OCI-LY1 (cell line): ENCODE results near the gene SYT14.

Experiments used
- CTCF ChIP-seq: fragments of 200-600 bp; sonication (generic), shearing (Covaris generic); IDR thresholded peaks from 2 replicates; pipeline ENCODE4 v1.5.1; 2017; ENCODE audit warnings: mild to moderate bottlenecking, antibody characterized with exemption, low read length, moderate library complexity, mixed read lengths
- EZH2 ChIP-seq: fragments of 200-600 bp; sonication (generic), shearing (Covaris generic); IDR thresholded peaks from 2 replicates; pipeline ENCODE4 v1.8.0; 2017; ENCODE audit warnings: borderline replicate concordance, mixed run types, mild to moderate bottlenecking, antibody characterized with exemption, low read length, moderate library complexity, mixed read lengths

DNA sequence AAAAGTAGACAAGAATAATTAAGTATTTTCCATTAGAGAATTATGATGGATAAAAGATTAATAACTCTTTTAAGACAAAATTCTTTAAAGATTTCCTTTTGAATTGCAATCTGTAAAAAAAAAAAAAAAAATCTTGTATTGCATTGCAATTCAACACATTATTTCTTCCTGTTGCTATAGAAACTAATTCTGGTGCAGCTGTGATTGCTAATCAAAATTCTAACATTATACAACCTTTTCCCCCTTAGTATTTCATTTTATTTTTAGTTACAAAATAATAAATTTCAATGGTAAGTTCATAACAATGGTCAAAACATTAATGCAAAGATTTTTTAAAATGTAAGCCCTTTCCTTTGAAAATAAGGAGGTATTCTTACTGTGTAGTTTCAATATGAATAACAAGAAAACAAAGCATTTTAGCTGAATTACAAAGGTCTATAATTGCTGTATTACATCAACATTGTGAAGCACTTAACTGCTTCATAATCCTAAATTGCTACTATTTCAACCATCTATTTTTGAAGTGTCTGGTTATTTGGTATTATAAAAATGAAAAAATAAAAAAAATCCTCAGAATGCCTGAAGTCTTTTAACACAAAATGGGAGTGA lies 135.0 kb downstream of the SYT14 start:
- no peak for TF ChIP-seq CTCF
- TF ChIP-seq EZH2 = no peak
